HG03521 (cell line): ENCODE data around the gene ATP11A.

Experiments used
- ATAC-seq: cut with Tn5 transposase; IDR thresholded peaks from one replicate; pipeline ENCODE4 v1.9.1; 2021; ENCODE audit warnings: mild to moderate bottlenecking, moderate library complexity; ENCODE audit not compliant: unreplicated experiment

The ATP11A gene

GRCh38 chr13:112810608-112811007 lies 120.8 kb downstream of the ATP11A start:
- no peak for ATAC-seq

GRCh38 chr13:112812306-112813055 lies 122.6 kb downstream of the ATP11A start:
- ATAC-seq, result no peak

- ATAC-seq, result no peak
These were observed 123.7 kb downstream of the ATP11A start for GRCh38 chr13:112813552-112813951.

- ATAC-seq, result no peak
These were observed 125.2 kb downstream of the ATP11A start for GRCh38 chr13:112814905-112815585.

GRCh38 chr13:112815871-112816270 lies 126.0 kb downstream of the ATP11A start:
- no peak for ATAC-seq

- ATAC-seq, result no peak
These were observed 128.3 kb downstream of the ATP11A start for GRCh38 chr13:112818040-112818697.

GRCh38 chr13:112818698-112819045 lies 128.8 kb downstream of the ATP11A start:
- ATAC-seq, result no peak

GRCh38 chr13:112819111-112819510 lies 129.3 kb downstream of the ATP11A start:
- no peak for ATAC-seq

- no peak for ATAC-seq
These were observed 130.0 kb downstream of the ATP11A start for GRCh38 chr13:112819816-112820215.

- ATAC-seq, result no peak
These were observed 130.5 kb downstream of the ATP11A start for GRCh38 chr13:112820318-112820717.

- no peak for ATAC-seq
These were observed 131.7 kb downstream of the ATP11A start for GRCh38 chr13:112821340-112822055.

GRCh38 chr13:112822851-112823250 lies 133.0 kb downstream of the ATP11A start:
- no peak for ATAC-seq

GRCh38 chr13:112824429-112824828 lies 134.6 kb downstream of the ATP11A start:
- ATAC-seq, result no peak

GRCh38 chr13:112825071-112825470 lies 135.2 kb downstream of the ATP11A start:
- ATAC-seq, result no peak

- no peak for ATAC-seq
These were observed 136.0 kb downstream of the ATP11A start for GRCh38 chr13:112825875-112826274.

- ATAC-seq, result no peak
These were observed 136.7 kb downstream of the ATP11A start for GRCh38 chr13:112826565-112826964.

GRCh38 chr13:112828082-112828699 lies 138.4 kb downstream of the ATP11A start:
- no peak for ATAC-seq

GRCh38 chr13:112828756-112829155 lies 138.9 kb downstream of the ATP11A start:
- ATAC-seq, result no peak

- no peak for ATAC-seq
These were observed 141.4 kb downstream of the ATP11A start for GRCh38 chr13:112831196-112831595.

- no peak for ATAC-seq
These were observed 142.0 kb downstream of the ATP11A start for GRCh38 chr13:112831801-112832200.

GRCh38 chr13:112832811-112833210 lies 143.0 kb downstream of the ATP11A start:
- no peak for ATAC-seq
